ENCODE results near the gene SIX5. TPM values are rescaled to one million over a fixed set of nuclear protein-coding genes. Genes with fewer than 3 reads are reported as not detected.
A peak's percentile ranks its signal among the peaks of the same experiment; 100 is the strongest.

SIX5 gene
- total and polyA plus RNA-seq, 9 of the 15 experiments (the other 6 are each of a cell fraction or from before 2014, with no cell fraction given): 1.4 to 17.2 (median 7.4) TPM; not detected in 2

- Histone ChIP-seq H3K4me2 (ENCODE audit: insufficient read depth, low read length) (no peak overlapping the region), H3K9ac (ENCODE audit: insufficient read depth in 1 of 2, low read depth in 2 of 2, low read length in 2 of 2) (peak overlapping the region in 1 of 2 experiments; percentile 73; a peak in 2 of 4 replicates), H3K9me1 (ENCODE audit: control insufficient read depth, insufficient read depth, low read length) (peaks cover 2% of the 10 kb centered on the region), H3K27ac (ENCODE audit: extremely low read depth, low read depth, low read length) (no peak overlapping the region), H4K20me1 (replicated peaks; ENCODE audit: control insufficient read depth, insufficient read depth, low read length) (peaks cover 13% of the 10 kb centered on the region; the same call in 1 of the 2 replicates), H2AFZ (ENCODE audit: low read depth, low read length) (no peak overlapping the region), H3K79me2 (ENCODE audit: control insufficient read depth, insufficient read depth, low read length) (no peaks in the 10 kb centered on the region), H3K4me1 (replicated peaks in 1 of 2; ENCODE audit: control insufficient read depth in 2 of 2, insufficient read depth in 2 of 2, low read length in 2 of 2) (peaks cover 0 to 41% of the 10 kb centered on the region in 2 experiments; a peak in 3 of 5 replicates), H3K9me3 (replicated peaks; ENCODE audit: control insufficient read depth, insufficient read depth, low read depth, low read length) (no peaks in the 10 kb centered on the region), H3K27me3 (ENCODE audit: control insufficient read depth in 2 of 2, insufficient read depth in 2 of 2, low read length in 2 of 2) (no peaks in the 10 kb centered on the region), H3K36me3 (ENCODE audit: control insufficient read depth, insufficient read depth, low read length) (peaks cover 52% of the 10 kb centered on the region; the same call in 2 of the 3 replicates), H3K4me3 (no peak overlapping the region)
- 74% methylated on average over 17 of the region's 19 CpGs for WGBS (ENCODE audit: insufficient coverage, low coverage, missing lambda C conversion rate)
- peak in 1 of 4 experiments; percentile 29 for DNase-seq (ENCODE audit: extremely low read depth in 1 of 4, low spot score in 3 of 4)
- no TSS peak for BruUV-seq (replicated peaks)
- POLR2A ChIA-PET: interaction anchor here (1.0 kb wide), 3 partner anchors 20 to 68 kb away, joined by 3 to 5 read pairs (median 4); partner anchors contain the start of genes FOXA3 and IRF2BP1
- CTCF ChIA-PET (ENCODE audit: low intra/inter-chr PET ratio): interaction anchor here (0.6 to 3.3 kb wide), 9 partner anchors 31 to 260 kb away, joined by 3 to 56 read pairs (median 7); partner anchors contain the start of gene IRF2BP1
- intact Hi-C loops (cut with micrococcal nuclease): loop anchor here (1.0 to 10.0 kb wide), 3 partner anchors 65 to 257 kb away; no protein-coding TSS in a partner anchor
- in situ Hi-C loops (cut with MboI): no loop called here
- ATAC-seq: peak; percentile 13; the same call in 2 of the 3 replicates
- FAIRE-seq: no peak
- TF ChIP-seq SRSF3 (IDR thresholded peaks at IDR 0.05; ENCODE audit: insufficient read depth, low read length) (no peak), ZNF311 (CRISPR knock-in tag; IDR thresholded peaks at IDR 0.05) (no peak), ZKSCAN3 (CRISPR knock-in tag; IDR thresholded peaks at IDR 0.05) (no peak), RHOXF2B (CRISPR knock-in tag; conservative IDR thresholded peaks at IDR 0.05) (no peak), CCAR2 (IDR thresholded peaks at IDR 0.05; ENCODE audit: low read depth, low read length) (no peak), ZNF280A (IDR thresholded peaks at IDR 0.05; ENCODE audit: low read depth, partially characterized antibody) (no peak), NFE2L1 (tag; IDR thresholded peaks at IDR 0.05; ENCODE audit: borderline replicate concordance, low read depth) (no peak), HIVEP1 (CRISPR knock-in tag; IDR thresholded peaks at IDR 0.05) (no peak), TRIM25 (IDR thresholded peaks at IDR 0.05; ENCODE audit: borderline replicate concordance) (no peak), CBX5 (IDR thresholded peaks at IDR 0.05; ENCODE audit: borderline replicate concordance, low read depth) (no peak), CBFA2T2 (conservative IDR thresholded peaks at IDR 0.05) (no peak), FOXJ3 (CRISPR knock-in tag; IDR thresholded peaks at IDR 0.05) (no peak), FOXA1 (IDR thresholded peaks at IDR 0.05; ENCODE audit: borderline replicate concordance) (no peak)
- TF ChIP-seq, protein P1, sequence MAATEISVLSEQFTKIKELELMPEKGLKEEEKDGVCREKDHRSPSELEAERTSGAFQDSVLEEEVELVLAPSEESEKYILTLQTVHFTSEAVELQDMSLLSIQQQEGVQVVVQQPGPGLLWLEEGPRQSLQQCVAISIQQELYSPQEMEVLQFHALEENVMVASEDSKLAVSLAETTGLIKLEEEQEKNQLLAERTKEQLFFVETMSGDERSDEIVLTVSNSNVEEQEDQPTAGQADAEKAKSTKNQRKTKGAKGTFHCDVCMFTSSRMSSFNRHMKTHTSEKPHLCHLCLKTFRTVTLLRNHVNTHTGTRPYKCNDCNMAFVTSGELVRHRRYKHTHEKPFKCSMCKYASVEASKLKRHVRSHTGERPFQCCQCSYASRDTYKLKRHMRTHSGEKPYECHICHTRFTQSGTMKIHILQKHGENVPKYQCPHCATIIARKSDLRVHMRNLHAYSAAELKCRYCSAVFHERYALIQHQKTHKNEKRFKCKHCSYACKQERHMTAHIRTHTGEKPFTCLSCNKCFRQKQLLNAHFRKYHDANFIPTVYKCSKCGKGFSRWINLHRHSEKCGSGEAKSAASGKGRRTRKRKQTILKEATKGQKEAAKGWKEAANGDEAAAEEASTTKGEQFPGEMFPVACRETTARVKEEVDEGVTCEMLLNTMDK (IDR thresholded peaks at IDR 0.05; ENCODE audit: borderline replicate concordance, insufficient read depth, low read depth, low read length, poor library complexity, severe bottlenecking): no peak
- TF ChIP-seq, protein P2, sequence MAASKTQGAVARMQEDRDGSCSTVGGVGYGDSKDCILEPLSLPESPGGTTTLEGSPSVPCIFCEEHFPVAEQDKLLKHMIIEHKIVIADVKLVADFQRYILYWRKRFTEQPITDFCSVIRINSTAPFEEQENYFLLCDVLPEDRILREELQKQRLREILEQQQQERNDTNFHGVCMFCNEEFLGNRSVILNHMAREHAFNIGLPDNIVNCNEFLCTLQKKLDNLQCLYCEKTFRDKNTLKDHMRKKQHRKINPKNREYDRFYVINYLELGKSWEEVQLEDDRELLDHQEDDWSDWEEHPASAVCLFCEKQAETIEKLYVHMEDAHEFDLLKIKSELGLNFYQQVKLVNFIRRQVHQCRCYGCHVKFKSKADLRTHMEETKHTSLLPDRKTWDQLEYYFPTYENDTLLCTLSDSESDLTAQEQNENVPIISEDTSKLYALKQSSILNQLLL (CRISPR knock-in tag; IDR thresholded peaks at IDR 0.05; ENCODE audit: borderline replicate concordance): no peak
These were observed 48.8 kb upstream of the SIX5 start for GRCh38 chr19:45817725-45818301.
